ENCODE measurements around the gene ZHX3.
"Not testable (repeated sequence)": the region's sequence is repeated elsewhere in the genome, so short reads cannot be mapped to it uniquely, and the experiment has no call there.

ZHX3 gene

DNA sequence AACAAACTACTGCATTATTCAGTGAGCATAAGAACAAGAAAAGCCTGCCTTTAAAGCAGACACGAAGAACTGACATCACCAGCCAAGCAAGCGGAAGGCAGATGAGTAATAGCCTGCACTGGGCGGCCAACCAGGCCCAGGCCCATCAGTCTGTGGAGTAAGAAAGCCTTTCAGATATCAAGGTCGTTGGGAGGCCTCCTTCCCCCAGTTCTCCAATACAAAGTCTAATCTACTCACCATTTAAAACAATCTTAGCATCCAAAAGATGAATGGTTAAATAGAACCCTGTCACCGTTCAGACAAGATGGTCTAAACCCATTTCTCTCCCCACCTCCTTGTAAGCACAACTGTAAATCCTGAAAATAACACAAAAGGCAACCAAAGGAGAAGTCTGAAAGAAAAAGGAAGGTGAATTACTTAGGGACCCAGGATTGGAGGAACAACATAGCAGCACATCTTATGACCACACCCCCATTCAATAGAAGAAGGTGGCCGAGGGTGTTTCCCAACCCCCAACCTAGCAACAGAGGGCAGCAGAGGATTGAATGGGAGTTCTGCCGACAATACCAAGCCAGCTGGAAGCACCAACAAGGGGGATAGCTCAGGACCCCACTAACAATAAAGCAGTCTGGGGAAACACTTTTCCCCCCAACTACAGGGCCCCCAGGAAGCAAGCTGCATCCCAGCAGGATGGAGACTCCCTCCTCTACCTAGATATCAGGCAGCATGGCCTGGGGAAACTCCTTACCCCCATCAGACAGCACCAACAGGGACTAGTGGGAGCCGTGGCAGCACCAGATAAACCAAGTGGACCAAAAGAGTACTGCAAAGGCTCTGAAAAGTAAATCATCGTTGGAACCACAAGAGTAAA is 67.9 kb downstream of the ZHX3 start:
- DNase-seq = no peak

DNA sequence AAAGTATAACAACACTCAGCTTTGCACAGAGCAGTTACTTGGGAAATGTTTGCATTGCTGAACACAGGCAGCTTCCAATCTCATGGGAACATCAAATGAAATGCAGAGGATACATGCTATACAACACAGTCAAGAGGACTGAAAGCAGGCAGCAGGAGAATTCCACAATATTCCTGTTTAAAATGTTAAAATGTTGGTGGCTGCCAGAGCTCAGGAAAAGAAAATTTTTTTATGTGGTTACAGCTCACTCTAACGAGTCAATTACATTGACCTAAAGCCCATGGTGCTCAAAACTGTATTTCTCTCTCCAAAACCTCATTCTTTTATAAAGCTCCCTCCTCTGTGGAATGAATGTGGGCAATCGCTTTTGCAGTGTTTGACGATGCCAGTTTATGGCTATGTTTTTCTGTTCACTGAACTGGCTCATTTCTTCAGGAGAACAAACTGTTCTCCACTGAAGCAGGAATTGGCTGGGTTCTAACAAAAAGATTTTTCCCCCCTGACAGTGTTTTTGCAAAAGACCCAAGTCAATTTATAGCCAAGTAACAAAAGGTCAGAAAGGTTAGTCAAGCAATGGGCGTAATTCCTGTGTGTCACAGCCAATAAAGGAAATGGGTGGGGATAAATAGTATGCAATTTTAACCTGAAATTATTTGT is 69.0 kb downstream of the ZHX3 start:
- DNase-seq = no peak

DNA sequence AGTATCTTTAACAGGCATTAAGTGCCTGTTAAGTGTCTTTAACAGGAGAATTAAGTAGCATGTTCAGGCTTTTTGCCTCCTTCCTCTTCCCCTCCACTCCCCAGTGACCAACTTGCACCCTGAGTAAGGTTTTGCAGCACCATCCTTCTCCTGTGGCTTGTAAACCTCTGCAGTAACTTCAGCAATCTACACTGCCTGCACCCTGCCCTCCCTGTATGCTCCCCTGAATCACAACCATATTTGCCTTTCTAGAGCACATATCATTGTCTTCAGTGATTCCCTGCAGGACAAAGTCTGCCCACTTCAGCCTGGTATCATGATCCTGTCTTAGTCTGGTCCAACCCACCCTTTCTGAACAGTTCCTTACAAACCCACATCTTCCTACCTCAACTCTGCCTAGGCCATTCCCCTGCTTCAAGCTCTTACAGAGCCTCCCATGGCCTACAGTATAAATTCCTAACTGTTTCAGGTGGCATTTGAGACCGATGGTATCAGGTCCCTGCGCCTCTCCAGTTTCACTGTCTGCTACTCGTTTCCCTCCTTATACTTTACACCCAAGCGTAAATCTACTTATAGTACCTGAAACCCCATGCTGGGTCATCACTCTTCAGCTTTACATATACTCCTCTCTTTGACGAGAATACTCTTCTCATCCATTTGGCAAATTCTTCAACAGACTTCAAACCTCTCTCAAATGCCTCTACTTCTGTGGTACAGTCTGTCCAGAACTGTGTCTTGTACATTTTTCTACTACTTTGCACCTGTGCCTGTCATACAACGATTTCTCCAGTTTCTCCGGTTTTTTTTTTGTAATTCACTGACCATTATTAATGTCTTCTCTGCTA is 69.8 kb downstream of the ZHX3 start:
- DNase-seq = no peak

DNA sequence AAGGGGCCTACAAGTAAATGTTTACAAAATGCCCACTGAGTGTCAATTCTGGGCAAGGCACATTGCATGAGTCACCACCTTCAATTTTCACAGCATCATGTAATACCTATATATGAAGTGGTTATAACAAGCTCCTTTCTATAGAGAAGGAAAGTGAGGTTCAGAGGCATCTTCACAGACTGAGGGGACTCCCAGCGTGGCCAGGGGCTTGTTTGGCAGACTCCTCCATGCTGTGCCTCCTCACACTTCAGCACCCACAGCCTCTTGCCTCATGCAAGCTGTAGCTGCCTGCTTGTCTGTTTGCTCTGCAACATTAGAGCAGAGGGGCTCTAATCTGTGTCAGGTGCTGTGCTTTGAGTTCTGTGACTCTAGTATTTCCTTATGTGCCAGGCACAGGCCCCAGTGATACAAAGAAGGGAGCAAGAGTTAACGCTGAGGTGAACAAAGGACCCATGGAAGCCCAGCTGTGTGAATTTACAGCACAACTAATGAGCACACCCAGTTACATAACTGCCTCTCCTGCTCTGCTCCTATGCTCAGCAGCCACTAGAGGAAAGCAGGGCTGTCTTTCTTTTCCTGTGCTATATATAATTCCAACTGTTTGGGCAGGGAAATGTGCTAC is 72.3 kb downstream of the ZHX3 start:
- DNase-seq = no peak

DNA sequence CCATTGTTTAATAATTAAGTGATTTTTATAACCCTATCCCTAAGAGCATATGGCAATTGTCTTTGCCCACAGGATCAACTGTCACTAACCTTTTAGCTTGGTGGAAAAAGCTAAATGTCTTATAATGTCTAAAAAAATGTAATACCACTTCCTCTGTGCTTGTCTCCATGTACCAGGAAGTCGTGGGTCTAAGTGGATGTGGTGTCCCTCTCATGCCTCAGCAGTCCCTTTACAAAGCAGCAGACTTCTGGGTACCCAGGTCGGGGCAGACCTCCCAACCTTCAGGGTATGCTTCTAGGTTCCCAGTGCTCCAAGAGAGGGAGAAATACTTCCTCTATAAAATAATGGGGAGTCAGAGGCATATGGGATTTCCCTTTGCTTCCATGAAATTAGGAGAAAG is 74.7 kb downstream of the ZHX3 start:
- DNase-seq = no peak

DNA sequence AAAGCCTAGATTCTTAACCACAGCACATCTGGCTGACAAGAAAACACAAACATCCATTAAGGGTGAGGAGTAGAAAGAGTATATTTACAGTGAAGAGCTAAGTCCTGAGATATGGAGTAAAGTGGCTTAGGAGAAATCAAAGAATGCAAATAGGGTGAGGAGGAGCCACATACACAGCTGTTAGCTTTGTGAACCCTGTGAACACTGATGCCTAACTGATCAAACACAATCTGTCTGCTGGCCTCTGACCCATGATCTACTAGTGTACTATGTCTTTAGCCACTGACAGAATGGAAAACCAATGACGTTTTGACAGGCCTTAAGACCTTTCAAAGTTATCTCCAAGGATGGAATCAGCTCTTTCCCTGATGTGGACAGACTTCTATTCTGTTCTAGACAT is 75.2 kb downstream of the ZHX3 start:
- no peak for DNase-seq

DNA sequence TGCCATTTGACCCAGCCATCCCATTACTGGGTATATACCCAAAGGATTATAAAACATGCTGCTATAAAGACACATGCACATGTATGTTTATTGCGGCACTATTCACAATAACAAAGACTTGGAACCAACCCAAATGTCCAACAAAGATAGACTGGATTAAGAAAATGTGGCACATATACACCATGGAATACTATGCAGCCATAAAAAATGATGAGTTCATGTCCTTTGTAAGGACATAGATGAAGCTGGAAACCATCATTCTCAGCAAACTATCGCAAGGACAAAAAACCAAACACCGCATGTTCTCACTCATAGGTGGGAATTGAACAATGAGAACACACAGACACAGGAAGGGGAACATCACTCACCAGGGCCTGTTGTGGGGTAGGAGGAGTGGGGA is 80.3 kb downstream of the ZHX3 start:
- DNase-seq = not testable (repeated sequence)

DNA sequence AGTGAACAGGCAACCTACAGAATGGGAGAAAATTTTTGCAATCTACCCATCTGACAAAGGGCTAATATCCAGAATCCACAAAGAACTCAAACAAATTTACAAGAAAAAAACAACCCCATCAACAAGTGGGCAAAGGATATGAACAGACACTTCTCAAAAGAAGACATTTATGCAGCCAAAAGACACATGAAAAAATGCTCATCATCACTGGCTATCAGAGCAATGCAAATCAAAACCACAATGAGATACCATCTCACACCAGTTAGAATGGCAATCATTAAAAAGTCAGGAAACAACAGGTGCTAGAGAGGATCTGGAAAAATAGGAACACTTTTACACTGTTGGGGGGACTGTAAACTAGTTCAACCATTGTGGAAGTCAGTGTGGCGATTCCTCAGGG is 80.7 kb downstream of the ZHX3 start:
- not testable (repeated sequence) for DNase-seq

DNA sequence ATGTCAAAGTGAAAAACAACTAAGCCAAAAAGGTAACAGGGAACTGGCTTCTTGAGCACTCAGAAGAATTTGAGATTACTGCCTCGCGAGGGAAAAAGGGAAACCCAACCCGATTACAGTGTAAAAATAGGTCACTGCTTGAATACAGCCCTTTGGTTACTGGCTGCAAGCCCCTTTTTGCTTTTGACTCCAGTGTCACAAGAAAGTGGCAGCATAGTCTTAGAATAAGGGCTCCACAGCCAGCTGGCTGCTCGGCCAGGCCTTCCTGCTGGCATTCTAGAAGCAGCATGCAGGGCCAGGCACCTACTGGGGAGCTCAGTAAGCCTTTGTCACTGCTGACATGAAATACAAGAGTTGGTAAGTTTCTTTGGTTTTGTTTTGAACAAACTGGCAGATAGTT is 83.0 kb downstream of the ZHX3 start:
- DNase-seq = no peak

DNA sequence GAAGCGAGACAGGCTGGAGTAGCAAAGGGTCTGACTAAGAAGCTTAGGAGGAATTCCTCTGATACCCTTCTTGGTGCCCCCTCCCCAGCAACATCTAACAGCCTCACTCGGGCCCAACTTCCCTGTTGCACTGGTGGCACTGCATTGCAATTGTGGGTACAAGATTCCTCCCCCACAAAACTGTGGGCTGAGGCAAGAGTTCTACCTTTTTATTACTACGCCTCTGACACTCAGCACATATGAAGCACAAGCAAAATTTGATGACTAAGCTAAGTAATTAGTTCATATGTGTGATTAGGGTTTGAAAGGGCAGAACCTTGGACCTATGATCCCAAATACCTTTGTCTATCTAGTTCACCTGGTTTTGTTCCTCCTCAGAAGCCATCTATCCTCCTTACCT is 83.5 kb downstream of the ZHX3 start:
- no peak for DNase-seq

DNA sequence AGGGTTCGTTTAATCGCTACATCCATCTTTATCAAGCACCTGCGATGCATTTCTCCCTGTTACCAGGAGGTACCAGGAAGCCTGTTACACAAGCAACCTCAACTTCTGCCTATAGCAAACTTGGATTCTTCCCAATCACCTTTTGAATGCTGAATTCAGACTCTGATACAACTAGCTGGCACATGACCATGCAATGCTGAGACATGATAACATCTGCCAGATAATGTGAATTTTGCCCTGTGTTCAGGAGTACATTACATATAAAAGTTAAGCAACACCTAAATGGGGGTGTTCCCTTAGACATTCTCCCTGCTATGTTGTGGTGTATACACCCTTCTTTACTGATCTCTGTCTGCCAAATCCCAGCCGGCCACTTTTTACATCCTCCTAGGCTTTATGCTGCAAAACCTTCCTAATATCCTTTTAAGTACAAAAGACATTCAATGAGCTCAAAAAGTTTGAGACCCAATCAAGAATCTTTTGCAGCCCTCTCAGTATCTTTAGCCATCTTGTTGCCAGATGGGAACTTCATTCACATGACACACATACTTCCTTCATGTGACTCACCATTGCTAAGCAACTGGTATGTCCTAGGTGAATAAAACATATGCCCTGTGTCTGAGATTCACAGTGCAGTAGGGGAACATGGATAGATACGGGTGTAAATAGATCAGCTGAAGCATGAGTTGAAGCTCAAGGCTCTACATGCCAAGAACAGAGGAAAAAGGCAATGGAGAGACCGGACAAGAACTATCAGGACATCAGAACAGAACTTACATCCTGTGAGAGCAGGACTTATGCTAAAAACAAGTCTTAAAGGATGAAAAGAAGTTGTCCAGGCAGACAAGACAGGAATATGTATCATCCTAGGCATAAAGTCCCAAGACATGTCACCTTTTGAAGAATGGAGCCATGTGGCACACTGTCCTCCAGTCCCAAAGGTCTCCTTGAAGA is 84.3 kb downstream of the ZHX3 start:
- no peak for DNase-seq

DNA sequence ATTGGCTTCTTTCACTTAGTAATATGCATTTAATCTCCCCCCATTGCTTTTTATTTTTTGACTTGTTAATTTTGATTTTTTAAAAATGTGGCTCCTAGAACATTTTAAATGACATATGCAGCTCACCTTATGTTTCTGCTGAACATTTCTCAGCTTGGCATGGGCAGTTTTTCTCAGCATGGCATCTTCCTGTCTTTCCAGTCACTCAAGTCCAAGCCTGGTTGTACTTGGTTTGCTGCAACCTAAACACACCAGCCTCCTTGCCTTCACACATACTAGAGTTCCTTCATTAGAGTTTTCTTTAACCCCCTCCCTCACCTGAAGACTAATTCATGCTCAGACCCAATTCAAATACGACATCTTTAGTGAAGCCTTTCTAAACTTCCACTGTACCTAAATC is 86.4 kb downstream of the ZHX3 start:
- DNase-seq = no peak

DNA sequence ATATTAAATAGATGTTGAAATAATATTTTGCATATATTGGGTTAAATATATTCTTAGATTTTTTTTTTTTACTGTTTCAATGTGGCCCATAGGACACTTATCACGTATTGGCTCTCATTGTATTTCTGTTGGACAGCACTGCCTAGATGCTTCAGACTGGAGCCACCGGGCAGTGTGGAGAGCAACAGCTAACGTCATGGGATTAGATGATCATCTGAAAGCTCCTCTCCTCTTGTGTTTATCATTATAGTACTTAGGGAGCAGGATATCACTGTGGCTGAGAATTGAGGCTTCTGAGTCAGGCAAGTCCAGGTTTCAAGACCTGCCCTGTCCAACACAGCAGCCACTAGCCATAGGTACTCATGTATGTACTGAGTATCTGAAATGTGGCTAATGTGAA is 87.4 kb downstream of the ZHX3 start:
- no peak for DNase-seq

DNA sequence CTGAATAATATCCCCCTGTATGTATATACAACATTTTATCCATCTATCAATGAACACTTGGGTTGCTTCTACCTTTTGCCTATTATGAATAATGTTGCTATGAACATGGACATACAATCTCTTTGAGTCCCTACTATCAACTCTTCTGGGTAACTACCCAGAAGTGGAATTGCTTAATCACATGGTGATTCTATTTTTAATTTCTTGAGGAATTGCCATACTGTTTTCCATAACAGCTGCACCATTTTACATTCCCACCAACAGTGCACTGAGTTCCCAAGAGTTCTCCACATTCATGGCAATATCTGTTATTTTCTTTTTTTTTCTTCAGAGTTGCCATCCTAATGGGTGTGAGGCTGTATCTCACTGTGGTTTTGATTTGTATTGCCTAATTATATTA is 88.3 kb downstream of the ZHX3 start:
- DNase-seq = no peak

DNA sequence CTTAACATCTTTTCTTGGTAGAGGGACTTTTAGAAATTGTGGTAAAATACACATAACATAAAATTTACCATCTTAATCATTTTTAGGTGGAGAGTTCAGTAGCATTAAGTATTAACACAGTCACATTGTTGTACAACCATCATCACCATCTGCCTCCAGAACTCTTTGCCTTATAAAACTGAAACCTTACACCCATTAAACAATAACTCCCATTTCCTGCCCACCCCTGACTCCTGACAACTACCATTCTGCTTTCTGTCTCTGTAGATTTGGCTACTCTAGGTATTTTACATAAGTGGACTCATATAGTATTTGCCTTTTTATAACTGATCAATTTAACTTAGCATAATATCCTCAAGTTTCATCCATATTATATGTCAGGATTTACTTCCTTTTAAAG is 88.7 kb downstream of the ZHX3 start:
- no peak for DNase-seq

DNA sequence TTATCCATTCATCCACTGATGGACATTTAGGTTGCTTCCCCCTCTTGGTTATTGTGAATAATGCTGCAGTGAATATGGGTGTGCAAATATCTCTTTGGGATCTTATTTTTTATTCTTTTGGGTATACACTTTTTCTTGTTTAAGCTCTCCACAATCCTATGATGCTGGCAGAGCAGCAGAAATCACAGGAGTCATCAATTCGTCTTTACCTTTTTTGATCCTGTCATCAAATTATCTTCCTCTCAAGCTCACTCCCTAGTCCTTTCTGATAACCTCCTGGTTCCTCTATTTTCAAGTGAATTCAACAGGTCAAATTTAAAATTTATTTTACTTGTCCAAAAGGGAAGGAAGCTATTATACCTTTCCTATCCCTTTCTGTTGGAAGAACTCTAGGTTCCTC is 91.1 kb downstream of the ZHX3 start:
- no peak for DNase-seq

DNA sequence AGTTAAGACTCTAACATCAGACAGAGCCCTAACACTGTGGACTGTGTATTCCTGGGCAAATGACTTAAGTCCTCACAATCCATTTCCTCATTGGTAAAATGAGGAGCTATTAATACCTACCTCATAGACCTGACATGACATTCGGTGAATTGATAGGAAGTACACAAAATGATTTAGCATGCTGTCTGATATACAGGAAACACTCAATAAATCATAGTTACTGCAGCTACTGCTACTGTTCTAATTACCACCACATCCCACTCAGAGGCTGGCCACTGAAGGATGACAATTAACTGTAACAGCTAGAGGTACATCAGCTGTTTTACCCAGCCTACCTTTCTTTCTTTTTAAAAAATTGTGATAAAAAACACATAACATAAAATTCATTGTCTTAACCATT is 92.4 kb downstream of the ZHX3 start:
- DNase-seq = no peak

DNA sequence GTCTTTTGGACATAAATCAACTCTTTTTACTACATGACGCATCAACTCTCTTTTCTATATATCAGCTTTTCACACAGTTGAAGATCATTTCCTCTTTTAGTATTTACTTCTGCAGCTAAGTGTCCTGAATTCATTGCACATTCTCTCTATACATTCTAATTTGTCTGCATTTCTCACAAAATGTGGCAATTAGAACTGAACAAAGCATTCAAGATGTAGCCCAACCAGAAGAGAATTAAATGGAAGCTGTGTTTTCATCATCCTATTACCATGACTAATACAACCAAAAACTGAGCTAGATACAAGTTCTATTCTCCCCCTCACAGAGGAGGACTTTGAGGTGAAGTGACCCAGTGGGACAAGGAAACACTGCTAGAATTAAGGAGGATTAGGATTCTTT is 93.2 kb downstream of the ZHX3 start:
- no peak for DNase-seq

DNA sequence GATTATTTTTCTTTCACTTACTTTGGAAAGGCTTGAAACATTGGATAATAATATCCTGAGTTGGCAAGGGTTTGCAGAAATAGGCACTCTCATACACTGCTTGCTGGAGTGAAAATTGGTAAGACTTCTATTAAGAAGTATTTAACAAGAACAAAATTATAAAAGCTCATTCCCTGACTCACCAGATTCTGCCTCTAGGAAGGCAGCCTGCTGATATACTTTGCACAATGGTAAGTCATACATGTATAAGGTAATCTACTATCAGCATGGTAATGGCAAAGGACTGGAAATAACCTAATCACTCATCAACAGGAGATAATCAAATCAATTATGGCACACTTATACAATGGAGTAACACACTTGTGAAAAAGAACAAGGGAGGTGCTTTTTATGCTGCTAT is 94.4 kb downstream of the ZHX3 start:
- no peak for DNase-seq

DNA sequence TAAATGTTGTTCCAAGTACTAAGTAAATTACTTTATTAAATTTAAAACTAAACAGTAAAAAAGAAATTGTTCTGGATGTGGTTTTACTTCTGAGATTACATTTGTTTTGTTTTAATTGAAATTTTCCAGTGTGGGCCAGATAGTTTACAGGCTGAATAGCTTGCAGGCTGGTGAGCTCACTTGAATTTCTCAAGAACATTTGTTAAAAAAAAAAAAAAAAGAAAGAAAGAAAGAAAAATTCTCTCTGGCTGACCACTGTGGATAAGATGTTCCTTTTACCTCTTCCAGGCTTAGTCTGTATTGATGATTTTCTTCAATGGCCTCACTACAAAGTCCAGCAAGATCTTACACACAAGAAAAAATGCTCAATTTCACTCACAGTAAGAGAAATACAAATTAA is 94.8 kb downstream of the ZHX3 start:
- DNase-seq = no peak

DNA sequence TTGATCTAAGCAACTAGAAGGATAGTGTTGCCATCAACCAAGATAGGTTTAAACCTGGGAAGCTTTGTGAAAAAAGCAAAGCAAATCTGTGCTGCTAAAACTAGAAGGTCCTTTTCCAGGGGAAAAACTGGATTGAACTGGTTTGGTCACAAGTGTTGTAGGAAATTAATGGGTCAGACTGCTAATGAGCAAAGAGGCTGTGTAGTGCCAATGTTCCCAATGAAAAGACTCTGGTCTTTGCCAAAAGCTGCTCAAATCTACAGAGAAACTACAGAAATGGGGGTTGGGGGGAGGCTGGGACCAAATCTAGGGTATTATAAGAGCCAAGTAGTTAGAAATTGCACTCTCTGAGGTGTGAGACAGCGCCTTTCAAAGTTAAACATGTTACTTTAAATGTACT is 95.2 kb downstream of the ZHX3 start:
- no peak for DNase-seq

DNA sequence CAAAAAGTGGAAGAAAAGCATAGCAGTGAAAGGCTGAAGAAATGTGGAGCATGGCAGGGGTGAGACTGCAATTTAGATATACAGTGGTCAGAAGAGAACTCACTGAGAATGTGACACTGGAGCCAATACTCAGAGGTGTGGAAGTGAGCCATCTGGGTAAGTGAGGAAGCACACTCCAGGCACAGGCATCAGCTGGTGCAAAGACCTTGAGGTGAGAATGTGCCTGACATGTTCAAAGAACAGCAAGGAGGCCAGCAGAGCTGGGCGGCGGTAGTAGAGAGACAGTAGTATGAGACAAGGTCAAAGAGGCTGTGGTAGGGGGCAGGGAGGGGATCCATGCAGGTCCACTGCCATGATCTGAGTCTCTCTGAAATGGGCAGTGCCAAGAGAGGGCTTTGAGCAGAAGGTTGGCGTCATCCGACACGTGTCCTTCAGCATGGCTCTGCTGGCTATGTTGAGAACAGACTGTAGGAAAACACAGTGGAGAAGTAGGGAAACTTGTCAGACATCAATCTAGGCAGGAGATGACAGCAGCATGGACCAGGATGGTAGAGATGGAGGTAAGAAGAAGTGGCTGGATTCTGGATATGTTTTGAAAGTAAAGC is 95.8 kb downstream of the ZHX3 start:
- no peak for DNase-seq
